Neural cell (in vitro differentiated cells): ENCODE measurements around the gene MAMSTR.

Experiments used
- CTCF ChIP-seq: fragments of 450-650 bp; IDR thresholded peaks from 2 replicates; pipeline ENCODE4 v1.5.1; 2014; ENCODE audit warnings: antibody characterized with exemption, mild to moderate bottlenecking, moderate library complexity; ENCODE audit not compliant: poor library complexity, severe bottlenecking
- EP300 ChIP-seq: fragments of 450-650 bp; conservative IDR thresholded peaks from 2 replicates; pipeline ENCODE4 v1.6.1; 2014; ENCODE audit warnings: antibody characterized with exemption, mild to moderate bottlenecking, moderate library complexity; ENCODE audit not compliant: poor library complexity, severe bottlenecking
- EZH2 ChIP-seq: fragments of 200-600, 300-800 bp; shearing (Covaris generic), sonication (generic); IDR thresholded peaks from 2 replicates; pipeline ENCODE4 v1.6.1; 2014; ENCODE audit warnings: antibody characterized with exemption, low read length, borderline replicate concordance, mild to moderate bottlenecking; ENCODE audit not compliant: insufficient read depth, poor library complexity, severe bottlenecking
- MXI1 ChIP-seq: fragments of 450-650 bp; conservative IDR thresholded peaks from 2 replicates; pipeline ENCODE4 v1.6.1; 2014; ENCODE audit warnings: antibody characterized with exemption, mild to moderate bottlenecking; ENCODE audit not compliant: poor library complexity, severe bottlenecking
- RAD21 ChIP-seq: fragments of 450-650 bp; conservative IDR thresholded peaks from 2 replicates; pipeline ENCODE4 v1.6.1; 2014; ENCODE audit warnings: antibody characterized with exemption, mild to moderate bottlenecking, moderate library complexity
- REST ChIP-seq: IDR thresholded peaks from 2 replicates; pipeline ENCODE4 v1.6.1; 2012; ENCODE audit warnings: borderline replicate concordance
- SMC3 ChIP-seq: fragments of 450-650 bp; conservative IDR thresholded peaks from 2 replicates; pipeline ENCODE4 v1.6.1; 2014; ENCODE audit warnings: antibody characterized with exemption, mild to moderate bottlenecking, moderate library complexity; ENCODE audit not compliant: poor library complexity

DNA sequence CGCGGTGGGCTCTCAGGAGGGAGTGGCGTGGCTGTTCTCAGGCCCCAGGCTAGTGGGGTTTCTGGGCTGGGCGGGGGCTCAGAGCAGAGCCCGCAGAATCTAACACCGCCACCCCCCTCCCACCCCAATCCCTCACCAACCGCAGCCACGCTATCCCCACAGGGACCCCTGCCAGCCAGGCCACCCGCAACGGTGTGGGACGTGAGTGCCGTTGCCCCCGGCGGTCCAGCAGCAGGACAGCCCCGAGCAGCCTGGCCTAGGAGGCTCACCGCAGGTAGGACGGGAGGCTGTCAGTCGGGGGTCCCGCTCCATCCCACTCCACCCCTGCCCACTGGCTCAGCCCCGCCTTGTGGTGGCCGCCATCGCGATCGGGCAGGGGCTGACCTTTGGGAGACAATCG lies 46.5 kb downstream of the MAMSTR start, which contains the start of gene NTN5:
- TF ChIP-seq EZH2 (no peak), CTCF (no peak), RAD21 (no peak), SMC3 (no peak), EP300 (no peak), MXI1 (no peak), REST (no peak)
